Brain pericyte (primary cell): Measurements from ENCODE around the gene FAM50A.
"Not testable (repeated sequence)": the region's sequence is repeated elsewhere in the genome, so short reads cannot be mapped to it uniquely, and the experiment has no call there.

ENCODE experiments used
- DNase-seq: peaks from one replicate; pipeline ENCODE4 v3.0.0-alpha.2; 2012; ENCODE audit warnings: low read depth, low spot score

The FAM50A gene

GRCh38 chrX:154482786-154483185, 38.8 kb downstream of the FAM50A start:
- DNase-seq = no peak

- no peak for DNase-seq
These were observed 39.4 kb downstream of the FAM50A start for GRCh38 chrX:154483325-154483724.

GRCh38 chrX:154484255-154485149, 40.6 kb downstream of the FAM50A start:
- DNase-seq = no peak

GRCh38 chrX:154485150-154486051, 41.5 kb downstream of the FAM50A start:
- DNase-seq = no peak

- no peak for DNase-seq
These were observed 42.1 kb downstream of the FAM50A start for GRCh38 chrX:154486052-154486395.

- no peak for DNase-seq
These were observed 42.7 kb downstream of the FAM50A start, which contains the start of gene UBL4A for GRCh38 chrX:154486396-154487207. UBL4A (minus strand) TSS chrX:154486615; CDS start chrX:154486584, 31 bp downstream.

GRCh38 chrX:154487518-154488290, 43.8 kb downstream of the FAM50A start:
- no peak for DNase-seq

- no peak for DNase-seq
These were observed 44.6 kb downstream of the FAM50A start for GRCh38 chrX:154488336-154489075.

- no peak for DNase-seq
These were observed 45.2 kb downstream of the FAM50A start for GRCh38 chrX:154489182-154489581.

- DNase-seq = no peak
These were observed 46.1 kb downstream of the FAM50A start for GRCh38 chrX:154490021-154490413.

- DNase-seq = peak; percentile 69
These were observed 46.6 kb downstream of the FAM50A start, which contains the start of gene SLC10A3 for GRCh38 chrX:154490414-154491083. SLC10A3 (minus strand) TSS chrX:154490629; CDS start chrX:154488940, 1,689 bp downstream.

GRCh38 chrX:154494715-154495114, 50.8 kb downstream of the FAM50A start:
- no peak for DNase-seq

GRCh38 chrX:154495472-154495922, 51.6 kb downstream of the FAM50A start:
- DNase-seq = no peak

- DNase-seq = not testable (repeated sequence)
These were observed 52.7 kb downstream of the FAM50A start for GRCh38 chrX:154496591-154497137.
